BLaER1 (cell line): ENCODE data around the gene TEX22.

Experiments
- H3K27ac ChIP-seq: shearing (Covaris generic); formaldehyde crosslinking; 2 replicates; pipeline ENCODE4 v1.8.1; 2022
- H3K27me3 ChIP-seq: shearing (Covaris generic); formaldehyde crosslinking; 2 replicates; pipeline ENCODE4 v1.8.1; 2022
- H3K36me3 ChIP-seq: shearing (Covaris generic); formaldehyde crosslinking; 2 replicates; pipeline ENCODE4 v1.8.1; 2022
- H3K4me1 ChIP-seq: shearing (Covaris generic); formaldehyde crosslinking; 2 replicates; pipeline ENCODE4 v1.8.1; 2022
- H3K4me2 ChIP-seq: shearing (Covaris generic); formaldehyde crosslinking; 2 replicates; pipeline ENCODE4 v1.8.1; 2022
- H3K4me3 ChIP-seq: shearing (Covaris generic); formaldehyde crosslinking; 2 replicates; pipeline ENCODE4 v1.8.1; 2022
- H3K9ac ChIP-seq: shearing (Covaris generic); formaldehyde crosslinking; 2 replicates; pipeline ENCODE4 v1.8.1; 2022
- H3K9me3 ChIP-seq: shearing (Covaris generic); formaldehyde crosslinking; 2 replicates; pipeline ENCODE4 v1.8.1; 2022
- H4K20me1 ChIP-seq: shearing (Covaris generic); formaldehyde crosslinking; 2 replicates; pipeline ENCODE4 v1.8.1; 2022
- Cebpa-rat ChIP-seq: shearing (Covaris generic); IDR thresholded peaks from 2 replicates; pipeline ENCODE4 v1.8.1; 2022

The TEX22 gene

DNA sequence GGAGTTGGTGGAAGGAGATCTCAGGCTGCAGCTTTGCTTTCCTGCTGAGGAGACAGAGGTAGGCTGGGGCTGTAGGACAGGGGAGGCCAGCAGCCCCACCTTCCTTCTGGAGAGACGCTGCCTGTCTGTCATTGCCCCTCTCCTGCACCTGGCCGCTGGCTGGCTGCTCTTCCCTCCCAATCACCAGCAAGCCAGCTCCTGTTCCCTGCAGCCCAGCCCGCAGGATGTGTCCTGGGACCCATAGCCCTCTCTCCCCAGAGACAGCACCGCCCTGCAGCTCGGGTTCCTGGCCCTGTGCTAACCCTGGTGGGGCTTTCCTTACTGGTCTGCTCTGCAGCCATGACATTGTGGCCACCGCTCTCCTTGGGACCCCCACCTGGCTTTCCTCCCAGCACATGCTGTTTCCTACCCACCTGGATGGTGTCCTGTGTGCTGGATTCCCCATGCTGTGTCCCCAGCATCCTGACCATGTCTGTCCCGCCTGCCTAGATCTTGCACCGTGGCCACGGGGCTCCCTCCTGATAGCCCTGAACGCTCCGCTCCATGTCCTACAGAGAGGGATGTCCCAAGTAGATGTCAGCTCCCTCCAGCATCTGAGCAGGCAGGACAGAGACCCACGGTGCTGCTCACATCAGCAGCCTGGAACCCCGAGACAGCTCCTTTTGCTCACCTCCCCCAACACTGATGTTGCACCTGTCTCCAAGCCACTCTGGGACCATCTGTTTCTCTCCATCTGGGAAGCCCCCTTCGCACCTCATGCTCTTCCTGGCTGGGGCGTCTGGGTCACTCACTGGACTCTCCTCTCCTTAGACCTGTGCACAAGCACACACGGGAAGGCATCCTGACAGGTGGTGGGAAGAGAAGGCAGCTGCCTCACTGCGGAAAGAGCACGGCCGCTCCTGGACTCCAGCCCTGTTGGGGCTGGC, 20.2 kb downstream of the TEX22 start:
- H3K4me1 ChIP-seq, result peaks cover 74% of the 10 kb centered on the region
- H3K4me3 ChIP-seq, result peak overlapping the region; percentile 76
- TF ChIP-seq Cebpa-rat, result no peak
- H3K36me3 ChIP-seq, result peaks cover 17% of the 10 kb centered on the region
- H3K27ac ChIP-seq, result peak overlapping the region; percentile 93
- H3K27me3 ChIP-seq, result peaks cover 22% of the 10 kb centered on the region
- peaks cover 34% of the 10 kb centered on the region for H4K20me1 ChIP-seq
- peak overlapping the region; percentile 97 for H3K4me2 ChIP-seq
- no peaks in the 10 kb centered on the region for H3K9me3 ChIP-seq
- peak overlapping the region; percentile 89 for H3K9ac ChIP-seq

GRCh38 chr14:105419195-105420091, 21.1 kb downstream of the TEX22 start, which contains the start of gene MTA1:
Gene MTA1, plus strand, starts transcription at chr14:105419827. Its CDS starts 209 bp downstream, at chr14:105420036.
- peak within 1 kb of the TSS; percentile 97 for H3K27ac ChIP-seq
- peaks cover 74% of the 10 kb centered on the region for H3K4me1 ChIP-seq
- H3K36me3 ChIP-seq, result peaks cover 26% of the 10 kb centered on the region
- peak within 1 kb of the TSS; percentile 98 for H3K9ac ChIP-seq
- H4K20me1 ChIP-seq, result peaks cover 41% of the 10 kb centered on the region
- H3K9me3 ChIP-seq, result no peaks in the 10 kb centered on the region
- peaks cover 13% of the 10 kb centered on the region for H3K27me3 ChIP-seq
- peak within 1 kb of the TSS; percentile 94 for H3K4me3 ChIP-seq
- peak within 1 kb of the TSS; percentile 100 for H3K4me2 ChIP-seq
- no peak for TF ChIP-seq Cebpa-rat

DNA sequence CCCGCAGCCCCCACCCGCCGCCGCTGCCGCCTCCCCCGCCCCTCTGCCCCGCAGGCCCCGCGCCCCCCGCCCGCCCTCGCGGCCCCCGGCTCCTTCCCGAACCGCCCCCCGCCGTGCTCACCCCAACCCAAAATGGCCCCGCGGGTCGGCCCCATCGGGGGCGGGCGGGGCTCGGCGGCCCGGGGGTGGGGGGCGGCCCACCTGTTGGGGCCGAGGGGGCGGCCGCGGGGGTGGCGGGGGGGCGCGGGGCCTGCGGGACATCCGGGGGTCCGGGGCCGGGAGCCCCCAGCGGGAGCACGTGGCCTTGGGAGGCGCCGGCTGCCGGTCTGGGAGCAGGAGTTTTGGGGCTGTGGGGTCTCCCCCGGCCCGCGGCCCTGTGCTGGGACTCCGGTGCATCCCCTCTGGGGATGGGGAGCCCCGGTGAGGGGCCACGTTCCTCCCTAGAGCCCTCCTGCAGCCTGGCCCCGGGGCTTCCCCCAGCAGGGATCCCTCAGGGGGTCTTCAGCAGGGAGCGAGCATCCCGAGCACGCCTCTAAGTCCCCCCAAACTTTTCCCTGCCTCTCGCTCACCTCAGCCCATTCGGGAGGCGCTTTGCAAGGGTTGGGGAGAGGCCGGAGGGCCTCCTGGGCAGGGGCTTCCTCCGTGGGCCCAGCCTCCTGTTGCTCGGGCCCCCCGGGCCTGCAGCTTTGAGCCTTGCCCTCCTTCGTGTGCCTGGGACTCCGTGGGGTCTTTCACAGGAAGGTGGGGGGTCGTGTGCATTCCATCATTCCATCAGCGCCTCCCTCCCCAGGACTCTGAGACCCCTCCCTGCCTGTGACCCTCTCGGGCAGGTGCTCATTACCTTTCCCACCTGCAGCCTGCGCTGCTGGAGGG, 22.0 kb downstream of the TEX22 start:
- Histone ChIP-seq H3K36me3 (peaks cover 35% of the 10 kb centered on the region), H3K9ac (peak overlapping the region; percentile 98), H3K27ac (peak overlapping the region; percentile 97), H3K9me3 (no peaks in the 10 kb centered on the region), H4K20me1 (peaks cover 50% of the 10 kb centered on the region), H3K4me1 (peaks cover 73% of the 10 kb centered on the region), H3K4me2 (peak overlapping the region; percentile 100), H3K4me3 (peak overlapping the region; percentile 94), H3K27me3 (peaks cover 5% of the 10 kb centered on the region; the same call in 1 of the 2 replicates)
- no peak for TF ChIP-seq Cebpa-rat

- H3K27ac ChIP-seq, result peak overlapping the region; percentile 97
- peaks cover 41% of the 10 kb centered on the region for H3K36me3 ChIP-seq
- no peak for TF ChIP-seq Cebpa-rat
- H3K4me1 ChIP-seq, result peaks cover 65% of the 10 kb centered on the region
- no peaks in the 10 kb centered on the region for H3K27me3 ChIP-seq
- peaks cover 58% of the 10 kb centered on the region for H4K20me1 ChIP-seq
- H3K9me3 ChIP-seq, result no peaks in the 10 kb centered on the region
- H3K9ac ChIP-seq, result peak overlapping the region; percentile 98
- H3K4me2 ChIP-seq, result peak overlapping the region; percentile 100
- H3K4me3 ChIP-seq, result peak overlapping the region; percentile 94
Observed at GRCh38 chr14:105420974-105421674, 22.8 kb downstream of the TEX22 start.

GRCh38 chr14:105421723-105422615, 23.6 kb downstream of the TEX22 start:
- peaks cover 50% of the 10 kb centered on the region for H3K36me3 ChIP-seq
- peak overlapping the region; percentile 94 for H3K4me3 ChIP-seq
- peak overlapping the region; percentile 98 for H3K9ac ChIP-seq
- H4K20me1 ChIP-seq, result peaks cover 67% of the 10 kb centered on the region
- peaks cover 7% of the 10 kb centered on the region for H3K9me3 ChIP-seq
- H3K4me1 ChIP-seq, result peaks cover 70% of the 10 kb centered on the region
- peak overlapping the region; percentile 97 for H3K27ac ChIP-seq
- no peak for TF ChIP-seq Cebpa-rat
- H3K4me2 ChIP-seq, result peak overlapping the region; percentile 100
- H3K27me3 ChIP-seq, result no peaks in the 10 kb centered on the region

DNA sequence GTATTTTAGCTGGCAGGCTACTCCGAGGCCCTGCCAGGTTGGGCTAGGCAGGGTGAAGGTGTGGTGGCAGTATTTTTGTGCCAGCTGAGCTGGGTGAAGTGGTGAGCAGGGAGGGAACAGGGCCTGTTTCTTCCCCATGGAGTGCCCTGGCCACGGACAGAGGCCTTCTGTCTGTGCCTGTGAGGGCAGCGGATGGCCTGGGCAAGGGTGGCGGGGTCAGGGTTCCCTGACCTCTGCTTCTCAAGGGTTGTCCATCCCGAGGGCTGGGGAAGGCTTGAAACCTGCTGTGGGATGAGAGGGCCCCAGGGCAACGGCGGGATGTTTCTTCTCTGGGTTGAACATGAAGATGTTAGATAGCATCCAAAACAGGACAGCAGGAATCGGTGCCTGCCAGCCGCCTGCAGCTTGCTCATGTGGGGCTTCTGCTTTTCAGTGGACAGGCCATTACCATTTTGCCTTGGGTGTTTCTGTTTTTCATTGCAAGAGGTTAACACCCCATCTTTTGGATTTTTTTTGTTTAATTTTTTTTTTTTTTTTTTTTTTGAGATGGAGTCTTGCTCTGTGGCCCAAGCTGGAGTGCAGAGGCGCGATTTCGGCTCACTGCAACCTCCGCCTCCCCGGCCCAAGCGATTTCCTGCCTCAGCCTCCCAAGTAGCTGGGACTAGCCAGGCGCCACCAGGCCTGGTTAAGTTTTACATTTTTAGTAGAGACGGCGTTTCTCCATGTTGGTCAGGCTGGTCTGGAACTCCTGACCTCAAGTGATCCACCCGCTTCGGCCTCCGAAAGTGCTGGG, 24.6 kb downstream of the TEX22 start:
- Histone ChIP-seq H3K9me3 (peaks cover 10% of the 10 kb centered on the region), H3K36me3 (peaks cover 59% of the 10 kb centered on the region), H3K4me2 (peak overlapping the region; percentile 100), H3K9ac (peak overlapping the region; percentile 98; the same call in 1 of the 2 replicates), H3K4me1 (peaks cover 75% of the 10 kb centered on the region), H3K27ac (peak overlapping the region; percentile 97; the same call in 1 of the 2 replicates), H3K27me3 (no peaks in the 10 kb centered on the region), H4K20me1 (peaks cover 76% of the 10 kb centered on the region), H3K4me3 (peak overlapping the region; percentile 94)
- TF ChIP-seq Cebpa-rat, result no peak

GRCh38 chr14:105423488-105424195, 25.3 kb downstream of the TEX22 start:
- TF ChIP-seq Cebpa-rat, result no peak
- Histone ChIP-seq H3K27me3 (no peaks in the 10 kb centered on the region), H3K4me3 (no peak overlapping the region), H4K20me1 (peaks cover 83% of the 10 kb centered on the region), H3K27ac (no peak overlapping the region), H3K4me2 (no peak overlapping the region), H3K9me3 (peaks cover 10% of the 10 kb centered on the region), H3K9ac (no peak overlapping the region), H3K4me1 (peaks cover 75% of the 10 kb centered on the region), H3K36me3 (peaks cover 67% of the 10 kb centered on the region)
